HG03175 (cell line): ENCODE measurements around the gene SMIM5.
A peak's percentile ranks its signal among the peaks of the same experiment; 100 is the strongest.
"Not testable (repeated sequence)": the region's sequence is repeated elsewhere in the genome, so short reads cannot be mapped to it uniquely, and the experiment has no call there.

Experiments
- ATAC-seq: cut with Tn5 transposase; IDR thresholded peaks from one replicate; pipeline ENCODE4 v1.9.1; 2021; ENCODE audit warnings: mild to moderate bottlenecking, moderate library complexity; ENCODE audit not compliant: unreplicated experiment

The SMIM5 gene

DNA sequence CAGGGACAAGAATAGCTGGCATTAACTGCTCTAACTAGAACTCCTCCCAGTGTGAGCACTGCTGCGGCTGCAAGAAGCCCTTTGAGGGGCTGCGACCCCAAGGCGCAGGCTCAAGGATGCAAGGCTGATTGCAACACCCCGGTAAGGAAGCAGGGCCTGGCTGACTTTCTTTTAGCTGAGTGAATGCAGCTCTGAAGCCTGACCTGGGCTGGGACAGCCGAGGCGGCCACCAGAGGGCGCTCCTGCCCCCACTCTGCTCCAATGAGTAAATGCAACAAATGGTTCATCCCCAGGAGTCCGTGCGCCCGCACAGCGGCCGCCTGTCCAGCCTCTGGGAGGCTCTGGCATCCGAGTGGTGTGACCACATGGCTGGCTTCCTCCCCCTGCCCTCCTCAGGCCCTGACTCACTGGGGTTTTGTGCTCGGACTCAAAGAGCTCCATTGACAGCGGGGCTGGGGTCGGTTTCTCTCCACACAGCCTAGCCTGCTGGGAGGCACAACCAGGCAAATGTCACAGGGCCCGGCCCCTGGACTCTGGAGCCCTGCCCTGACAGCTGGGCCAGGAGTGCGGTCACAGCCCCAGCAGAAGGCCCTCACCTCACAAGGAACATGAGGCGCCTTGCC lies at the start of gene SMIM5:
Gene SMIM5 (plus strand): TSS at position 572 of the 623 bp plus-strand sequence. CDS start 6,768 bp downstream, outside the sequence.
- no peak for ATAC-seq

DNA sequence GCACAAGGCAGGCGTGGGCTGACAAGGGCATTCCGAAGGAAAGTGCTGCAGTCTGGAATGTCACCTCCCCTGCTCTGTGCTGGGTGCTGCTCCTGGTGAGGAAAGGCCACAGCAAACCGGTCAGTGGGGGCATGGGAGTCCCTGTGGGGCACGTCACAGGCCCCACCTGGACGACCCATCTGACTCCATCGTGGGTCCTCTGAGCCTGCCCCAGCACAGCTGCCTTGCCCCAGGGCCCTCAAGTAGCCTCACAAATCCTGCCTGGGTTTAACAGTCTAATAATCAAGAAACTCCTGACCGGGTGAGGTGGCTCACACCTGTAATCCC lies 48.4 kb upstream of the SMIM5 start:
- ATAC-seq, result no peak

DNA sequence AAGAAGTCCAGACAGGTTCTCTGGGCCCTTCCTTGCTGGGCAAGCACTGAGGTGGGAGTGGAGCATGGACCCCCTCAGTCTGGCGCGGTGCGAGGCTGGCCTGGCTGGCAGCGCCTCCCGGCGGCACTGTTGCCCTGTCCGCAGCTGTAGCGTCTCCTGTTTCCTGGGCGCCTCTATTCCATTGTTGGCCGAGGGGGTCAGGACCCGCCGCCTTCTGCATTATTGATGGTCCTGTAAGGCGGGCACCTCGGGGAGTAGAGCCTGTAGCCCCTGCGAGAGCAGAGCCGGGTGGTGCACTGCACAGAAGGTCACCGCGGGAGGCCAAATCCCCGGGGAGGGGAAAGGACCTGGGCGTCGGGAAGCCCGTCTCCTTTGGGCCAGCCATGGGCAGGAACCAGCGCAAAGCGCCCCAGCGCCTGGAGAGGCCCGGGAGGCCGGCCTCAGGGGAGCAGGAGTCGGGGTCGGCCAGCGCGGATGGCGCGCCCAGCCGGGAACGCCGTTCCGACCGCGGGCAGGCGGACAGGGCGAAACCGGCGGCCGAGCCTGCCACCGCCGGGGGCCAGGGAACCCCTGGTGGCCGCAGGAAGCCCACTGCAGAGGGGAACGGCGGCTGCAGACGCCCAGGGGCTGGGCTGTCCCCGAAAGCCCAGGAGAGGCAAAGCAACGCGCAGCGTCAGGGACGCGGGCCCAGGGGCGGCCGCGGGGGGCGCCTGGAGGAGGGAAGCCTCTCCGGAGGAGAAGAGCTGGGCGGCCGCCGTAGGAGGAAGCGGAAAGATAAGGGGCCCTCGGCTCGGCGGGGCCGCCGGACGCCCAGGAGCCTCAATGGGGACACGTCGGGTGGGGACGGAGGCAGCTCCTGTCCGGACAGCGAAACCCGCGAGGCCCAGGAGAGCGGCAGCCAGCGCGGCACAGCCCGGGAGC lies 45.3 kb upstream of the SMIM5 start, which contains the start of gene MYO15B:
Gene MYO15B (plus strand): TSS at position 126 of the 921 bp plus-strand sequence. CDS start 258 bp downstream, at position 384.
- peak; percentile 11 for ATAC-seq

GRCh38 chr17:75588596-75589011 lies 44.6 kb upstream of the SMIM5 start:
- ATAC-seq, result peak; percentile 19

- peak; percentile 74 for ATAC-seq
These were observed 44.0 kb upstream of the SMIM5 start for GRCh38 chr17:75589012-75589918.

- no peak for ATAC-seq
These were observed 43.3 kb upstream of the SMIM5 start for GRCh38 chr17:75589919-75590303.

DNA sequence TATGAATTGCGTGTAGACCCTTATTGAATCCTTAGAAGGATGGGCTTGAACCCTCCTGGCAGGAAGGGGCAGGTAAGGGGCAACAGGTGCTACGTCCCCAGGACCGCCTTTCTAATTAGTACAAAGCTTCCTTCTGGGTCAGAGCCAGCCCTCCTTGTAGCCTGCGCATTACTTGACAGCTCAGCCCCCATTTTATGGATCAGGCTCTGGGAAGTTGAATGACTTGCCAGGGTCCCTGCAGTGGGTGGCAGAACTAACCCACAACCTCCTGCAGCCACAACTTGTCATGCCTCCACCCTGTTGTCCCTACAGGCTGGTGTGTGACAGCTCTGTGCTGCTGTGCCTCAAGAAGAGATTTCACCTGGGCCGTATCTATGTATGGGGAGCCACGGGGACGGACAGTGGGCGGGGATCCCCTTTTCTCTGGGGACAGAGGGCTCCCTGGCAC lies 42.9 kb upstream of the SMIM5 start:
- no peak for ATAC-seq

GRCh38 chr17:75590849-75591721 lies 42.1 kb upstream of the SMIM5 start:
- no peak for ATAC-seq

GRCh38 chr17:75591722-75592302 lies 41.4 kb upstream of the SMIM5 start:
- ATAC-seq, result no peak

DNA sequence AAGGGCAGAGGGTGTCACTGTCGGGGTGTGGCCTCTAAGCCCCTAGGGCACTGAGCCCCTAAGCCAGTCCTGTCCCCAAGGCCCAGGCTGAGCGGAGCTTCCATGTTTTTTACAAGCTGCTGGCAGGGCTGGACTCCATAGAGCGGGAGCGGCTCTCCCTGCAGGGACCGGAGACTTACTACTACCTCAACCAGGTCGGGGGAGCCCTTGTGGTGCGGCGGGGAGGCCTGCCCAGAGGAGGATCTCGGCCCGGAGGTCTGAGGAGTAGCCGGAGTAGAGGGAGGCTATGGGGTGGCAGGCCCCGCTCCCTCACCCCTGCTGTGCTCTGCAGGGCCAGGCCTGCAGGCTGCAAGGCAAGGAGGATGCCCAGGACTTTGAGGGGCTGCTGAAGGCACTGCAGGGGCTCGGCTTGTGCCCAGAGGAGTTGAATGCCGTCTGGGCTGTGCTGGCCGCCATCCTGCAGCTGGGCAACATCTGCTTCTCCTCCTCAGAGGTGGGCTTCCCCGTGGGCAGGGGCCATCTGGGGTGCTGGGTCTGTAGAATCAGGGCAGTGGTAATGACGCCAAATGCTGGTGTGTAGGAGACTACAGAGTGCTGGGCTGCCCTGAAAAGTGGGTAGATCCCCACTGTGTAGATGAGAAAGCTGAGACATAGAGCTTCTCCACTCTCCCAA lies 40.8 kb upstream of the SMIM5 start:
- ATAC-seq, result no peak

DNA sequence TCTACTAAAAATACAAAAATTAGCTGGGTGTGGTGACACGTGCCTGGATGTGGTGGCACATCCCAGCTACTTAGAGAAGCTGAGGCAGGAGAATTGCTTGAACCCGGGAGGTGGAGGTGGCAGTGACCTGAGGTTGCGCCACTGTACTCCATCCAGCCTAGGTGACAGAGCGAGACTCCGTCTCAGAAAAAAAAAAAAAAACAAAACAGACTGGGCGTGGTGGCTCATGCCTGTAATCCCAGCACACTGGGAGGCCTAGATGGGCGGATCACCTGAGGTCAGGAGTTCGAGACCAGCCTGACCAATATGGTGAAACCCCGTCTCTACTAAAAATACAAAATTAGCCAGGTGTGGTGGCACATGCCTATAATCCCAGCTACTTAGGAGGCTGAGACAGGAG lies 39.8 kb upstream of the SMIM5 start:
- ATAC-seq, result not testable (repeated sequence)

DNA sequence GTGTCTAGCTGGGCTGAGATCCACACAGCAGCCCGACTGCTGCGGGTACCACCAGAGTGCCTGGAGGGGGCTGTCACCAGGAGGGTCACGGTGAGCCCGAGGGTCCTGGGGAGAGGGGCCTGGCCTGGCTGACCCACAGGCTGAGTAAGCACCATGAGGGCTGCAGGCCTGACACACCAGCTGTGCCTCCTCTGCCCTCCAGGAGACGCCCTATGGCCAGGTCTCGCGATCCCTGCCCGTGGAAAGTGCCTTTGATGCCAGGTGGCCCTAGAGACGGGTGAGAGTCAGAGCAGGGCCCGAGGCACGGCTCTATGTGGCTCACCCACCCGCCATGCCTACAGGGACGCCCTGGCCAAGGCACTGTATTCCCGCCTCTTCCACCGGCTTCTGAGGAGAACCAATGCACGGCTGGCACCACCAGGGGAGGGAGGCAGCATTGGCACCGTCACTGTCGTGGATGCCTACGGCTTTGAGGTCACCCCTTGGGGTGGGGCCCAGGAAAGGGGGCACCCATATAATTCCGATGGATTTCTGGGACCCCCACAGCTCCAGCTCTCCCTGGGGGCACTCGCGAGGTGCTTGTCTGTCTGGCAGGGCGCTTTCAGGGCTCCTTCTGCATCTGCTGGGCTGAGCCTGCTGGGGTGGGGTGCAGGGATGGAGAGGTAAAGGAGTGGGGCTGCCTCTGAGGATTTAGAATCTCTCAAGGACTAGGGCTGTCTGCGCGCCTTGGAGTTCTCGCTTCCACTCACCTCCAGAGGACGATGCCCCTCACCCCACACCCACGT lies 38.5 kb upstream of the SMIM5 start:
- ATAC-seq, result no peak

- ATAC-seq, result no peak
These were observed 37.8 kb upstream of the SMIM5 start for GRCh38 chr17:75595284-75595919.

DNA sequence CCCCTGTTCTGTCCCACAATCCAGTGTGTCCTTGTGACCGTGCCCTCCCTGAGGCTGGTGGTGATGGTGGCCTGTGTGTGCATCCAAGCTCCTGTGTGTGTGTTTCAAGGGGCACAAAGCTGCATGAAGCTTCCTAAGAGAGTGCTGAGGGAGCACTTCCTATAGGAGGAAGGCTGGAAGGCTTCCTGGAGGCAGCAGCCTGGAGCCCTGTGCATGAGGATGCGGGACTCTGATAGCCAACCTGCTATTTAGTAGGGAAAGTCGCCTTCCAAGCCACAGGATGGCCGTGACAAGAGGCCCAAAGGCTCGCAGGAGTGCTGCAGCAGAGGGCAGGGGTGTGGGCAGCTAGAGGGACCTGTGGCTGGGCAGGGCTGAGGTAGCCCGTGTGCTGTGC lies 37.3 kb upstream of the SMIM5 start:
- no peak for ATAC-seq

DNA sequence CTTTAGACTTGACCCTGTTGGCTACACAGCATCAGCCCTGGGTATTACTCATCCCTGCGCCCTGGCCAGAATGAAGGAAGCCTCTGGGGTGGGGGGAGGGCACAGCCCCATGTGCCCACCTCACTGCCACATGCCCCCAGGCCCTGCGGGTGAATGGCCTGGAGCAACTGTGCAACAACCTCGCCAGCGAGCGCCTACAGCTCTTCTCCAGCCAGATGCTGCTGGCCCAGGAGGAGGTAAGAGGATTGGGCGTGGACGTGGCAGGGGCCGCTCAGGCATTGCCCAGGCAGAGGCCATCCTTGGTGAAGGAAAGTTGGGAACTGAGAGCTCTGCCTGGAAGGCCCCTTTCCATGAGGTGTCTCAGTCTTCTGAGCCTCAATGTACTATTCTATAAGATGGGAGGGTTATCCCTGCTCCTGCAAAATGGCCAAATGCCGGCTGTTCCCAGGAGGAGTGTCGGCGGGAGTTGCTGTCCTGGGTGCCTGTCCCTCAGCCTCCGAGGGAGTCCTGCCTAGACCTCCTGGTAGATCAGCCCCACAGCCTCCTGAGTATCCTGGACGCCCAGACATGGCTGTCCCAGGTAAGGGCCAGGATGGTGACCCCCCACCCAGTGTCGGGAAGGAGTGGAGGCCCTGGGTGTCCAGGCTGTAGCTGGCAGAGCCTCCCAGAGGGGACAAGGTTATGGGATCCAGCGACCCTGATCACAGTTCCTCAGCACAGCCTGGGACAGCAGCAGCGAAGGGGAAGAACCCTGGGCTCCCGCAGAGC lies 36.7 kb upstream of the SMIM5 start:
- no peak for ATAC-seq

DNA sequence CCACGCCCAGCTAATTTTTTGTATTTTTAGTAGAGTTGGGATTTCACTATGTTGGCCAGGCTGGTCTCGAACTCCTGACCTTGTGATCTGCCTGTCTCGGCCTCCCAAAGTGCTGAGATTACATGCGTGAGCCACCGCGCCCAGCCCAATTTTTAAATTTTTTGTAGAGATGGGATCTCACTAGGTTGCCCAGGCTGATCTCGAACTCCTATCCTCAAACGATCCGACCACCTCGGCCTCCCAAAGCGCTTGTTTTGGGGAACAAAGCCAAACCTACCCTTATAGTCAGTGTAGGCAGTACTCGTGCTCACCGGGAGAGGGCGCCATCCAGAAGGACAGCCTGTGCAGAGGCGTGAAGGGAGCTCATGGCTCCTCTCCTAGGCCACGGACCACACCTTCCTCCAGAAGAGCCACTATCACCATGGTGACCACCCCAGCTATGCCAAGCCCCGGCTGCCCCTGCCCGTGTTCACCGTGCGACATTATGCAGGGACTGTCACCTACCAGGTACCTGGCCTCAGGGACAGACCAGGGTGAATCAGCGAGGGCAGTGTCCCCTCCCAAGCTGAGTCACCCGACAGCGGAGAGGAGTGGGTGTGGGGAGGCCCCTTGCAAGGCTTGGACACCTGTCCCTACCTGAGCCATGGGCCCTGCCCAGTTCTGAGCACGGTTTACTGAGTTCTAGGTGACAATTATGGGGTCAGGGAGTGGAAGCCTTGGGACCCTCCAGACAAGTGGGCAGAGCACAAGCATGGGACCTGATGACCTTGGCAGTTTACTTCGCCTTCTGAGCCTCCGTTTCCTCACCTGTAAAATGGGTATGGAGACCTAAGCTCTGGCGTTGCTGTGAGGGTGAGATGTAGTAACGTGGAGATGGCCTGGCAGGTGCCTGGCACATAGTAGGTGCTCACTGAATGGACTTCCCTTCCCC lies 31.9 kb upstream of the SMIM5 start:
- no peak for ATAC-seq
